Rectal smooth muscle tissue (tissue), 1 donor: ENCODE data around the gene P2RX2.

Source experiments
- H3K27ac ChIP-seq: one replicate; pipeline ENCODE4 v1.7.0; 2013; ENCODE audit warnings: low read depth, low read length, inconsistent platforms
- H3K27me3 ChIP-seq: one replicate; pipeline ENCODE4 v1.7.0; 2013; ENCODE audit warnings: low read length; ENCODE audit not compliant: control insufficient read depth, insufficient read depth
- H3K36me3 ChIP-seq: one replicate; pipeline ENCODE4 v1.7.0; 2013; ENCODE audit warnings: low read length; ENCODE audit not compliant: control insufficient read depth, insufficient read depth
- H3K4me1 ChIP-seq: one replicate; pipeline ENCODE4 v1.7.0; 2013; ENCODE audit warnings: low read length; ENCODE audit not compliant: control insufficient read depth, insufficient read depth
- H3K4me3 ChIP-seq: one replicate; pipeline ENCODE4 v1.7.0; 2013; ENCODE audit warnings: low read length
- H3K9ac ChIP-seq: one replicate; pipeline ENCODE4 v1.7.0; 2013; ENCODE audit warnings: low read length

The P2RX2 gene

DNA sequence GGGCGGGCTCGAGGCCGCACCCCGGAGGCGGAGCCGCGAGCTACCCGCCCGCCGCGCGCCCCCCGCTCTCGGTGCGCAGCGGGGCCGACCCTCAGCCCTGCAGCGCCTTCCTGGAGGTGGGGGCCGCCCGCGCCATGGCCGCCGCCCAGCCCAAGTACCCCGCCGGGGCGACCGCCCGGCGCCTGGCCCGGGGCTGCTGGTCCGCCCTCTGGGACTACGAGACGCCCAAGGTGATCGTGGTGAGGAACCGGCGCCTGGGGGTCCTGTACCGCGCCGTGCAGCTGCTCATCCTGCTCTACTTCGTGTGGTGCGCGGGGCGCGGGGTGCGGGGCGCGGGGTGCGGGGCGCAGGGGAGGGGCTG, at the start of gene P2RX2:
TSS of gene P2RX2 (plus strand) at position 94 of the 361 bp plus-strand sequence. CDS start at position 135, 41 bp downstream.
- peaks cover 11% of the 10 kb centered on the region for H3K27me3 ChIP-seq
- H3K9ac ChIP-seq: no peak within 1 kb of the TSS
- no peaks in the 10 kb centered on the region for H3K36me3 ChIP-seq
- no peak within 1 kb of the TSS for H3K4me3 ChIP-seq
- H3K4me1 ChIP-seq: peaks cover 2% of the 10 kb centered on the region
- H3K27ac ChIP-seq: no peak within 1 kb of the TSS

DNA sequence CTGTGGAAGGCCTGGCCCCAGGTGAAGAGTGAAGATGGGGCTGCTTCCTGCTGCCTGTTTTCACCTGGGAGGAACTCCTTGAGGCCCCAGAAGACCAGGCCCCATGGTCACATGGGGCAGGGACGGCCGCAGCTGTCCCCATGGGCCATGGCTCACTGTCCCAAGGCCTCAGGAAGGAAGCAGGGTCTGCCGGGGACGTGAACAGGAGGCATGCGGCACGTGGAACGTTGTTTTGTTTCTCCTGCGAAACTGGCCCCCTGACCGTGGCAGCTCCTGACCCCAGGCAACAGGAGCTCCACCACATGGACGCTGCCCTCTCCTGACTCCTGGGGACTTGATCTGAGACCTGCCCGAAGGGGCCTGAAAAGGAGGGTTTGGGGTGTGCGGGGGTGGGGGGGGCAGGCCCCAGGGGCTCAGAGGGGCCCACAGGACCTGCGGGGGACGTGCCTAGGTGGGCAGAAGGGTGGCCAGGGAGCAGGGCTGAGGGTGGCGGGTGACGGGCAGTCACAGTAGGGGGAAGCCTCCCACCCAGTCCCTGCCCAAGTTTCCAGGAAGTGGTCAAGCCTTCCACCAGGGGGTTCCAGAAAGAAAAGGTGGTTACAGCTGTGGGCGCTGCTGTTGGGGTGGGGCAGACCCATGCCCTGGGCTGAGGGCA, 49.6 kb upstream of the P2RX2 start:
- H3K4me1 ChIP-seq: no peaks in the 10 kb centered on the region
- H3K27me3 ChIP-seq: no peaks in the 10 kb centered on the region
- H3K4me3 ChIP-seq: no peak overlapping the region
- peaks cover 6% of the 10 kb centered on the region for H3K36me3 ChIP-seq
- no peak overlapping the region for H3K27ac ChIP-seq
- H3K9ac ChIP-seq: no peak overlapping the region

DNA sequence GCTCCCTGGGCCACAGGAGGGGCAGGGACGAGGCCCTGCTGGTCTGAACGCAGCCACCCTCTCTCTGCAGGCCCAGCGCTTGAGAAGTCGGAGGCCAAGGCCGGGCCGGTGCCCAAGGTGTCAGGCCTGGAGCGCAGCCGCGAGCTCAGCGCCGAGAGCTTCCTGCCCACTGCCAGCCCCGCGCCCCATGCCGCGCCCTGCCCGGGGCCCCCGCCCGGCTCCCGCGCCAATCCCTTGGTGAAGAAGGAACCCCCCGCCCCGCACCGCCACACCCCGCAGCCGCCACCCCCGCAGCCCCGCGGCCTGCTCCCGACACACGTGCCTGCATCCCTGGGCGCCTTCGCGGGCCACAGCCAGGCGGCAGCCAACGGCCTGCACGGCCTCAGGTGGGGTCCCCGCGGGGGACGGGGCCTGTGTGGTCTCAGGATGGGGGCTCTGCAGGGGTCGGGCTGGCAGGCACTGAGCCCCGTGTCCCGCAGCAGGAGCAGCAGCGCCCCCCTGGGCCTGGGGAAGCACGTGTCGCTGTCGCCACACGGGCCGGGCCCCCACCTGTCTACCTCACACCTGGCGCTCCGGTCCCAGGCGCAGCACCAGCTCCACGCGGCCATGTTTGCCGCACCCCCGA, 48.6 kb upstream of the P2RX2 start:
- no peak overlapping the region for H3K9ac ChIP-seq
- H3K36me3 ChIP-seq: peaks cover 8% of the 10 kb centered on the region
- no peaks in the 10 kb centered on the region for H3K4me1 ChIP-seq
- no peak overlapping the region for H3K27ac ChIP-seq
- H3K4me3 ChIP-seq: no peak overlapping the region
- H3K27me3 ChIP-seq: no peaks in the 10 kb centered on the region

DNA sequence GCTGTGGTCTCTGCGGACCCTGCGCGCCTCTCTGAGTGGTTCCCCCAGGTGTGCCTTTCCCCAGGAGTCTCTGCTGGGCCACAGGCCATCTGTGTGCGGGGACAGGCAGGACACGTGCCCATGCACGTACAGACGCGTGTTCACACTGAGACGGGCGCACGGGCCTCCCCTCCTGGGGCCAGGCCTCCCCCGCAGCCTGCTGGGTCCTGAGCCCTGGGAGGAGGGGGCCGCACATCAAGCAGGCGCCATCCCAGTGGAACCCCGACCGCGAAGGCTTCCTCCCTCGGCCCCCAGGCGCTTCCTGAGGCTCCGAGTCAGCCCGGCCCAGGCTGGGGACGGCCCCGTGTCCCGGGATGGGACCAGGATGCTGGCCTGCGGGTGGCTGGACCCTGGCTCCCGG, 47.9 kb upstream of the P2RX2 start:
- H3K4me1 ChIP-seq: no peaks in the 10 kb centered on the region
- no peak overlapping the region for H3K9ac ChIP-seq
- no peak overlapping the region for H3K27ac ChIP-seq
- no peak overlapping the region for H3K4me3 ChIP-seq
- H3K27me3 ChIP-seq: no peaks in the 10 kb centered on the region
- H3K36me3 ChIP-seq: peaks cover 5% of the 10 kb centered on the region

DNA sequence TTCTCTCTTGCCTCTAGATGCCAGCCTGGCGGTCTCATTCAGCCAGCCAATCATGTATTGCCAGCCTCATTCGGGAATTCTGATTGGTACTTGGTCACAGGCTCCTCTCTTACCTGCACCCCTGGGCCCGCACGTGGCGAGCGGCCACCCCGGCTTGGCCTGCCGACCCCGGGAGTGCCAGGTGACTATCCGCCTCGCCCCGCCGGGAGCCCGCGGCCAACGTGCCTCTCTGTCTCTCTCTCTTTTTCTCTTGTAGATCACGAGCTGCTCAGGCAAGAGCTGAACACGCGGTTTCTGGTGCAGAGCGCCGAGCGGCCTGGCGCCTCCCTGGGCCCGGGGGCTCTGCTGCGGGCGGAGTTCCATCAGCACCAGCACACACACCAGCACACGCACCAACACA, 47.5 kb upstream of the P2RX2 start:
- no peaks in the 10 kb centered on the region for H3K4me1 ChIP-seq
- no peaks in the 10 kb centered on the region for H3K27me3 ChIP-seq
- H3K4me3 ChIP-seq: no peak overlapping the region
- H3K9ac ChIP-seq: no peak overlapping the region
- no peak overlapping the region for H3K27ac ChIP-seq
- H3K36me3 ChIP-seq: peaks cover 2% of the 10 kb centered on the region

DNA sequence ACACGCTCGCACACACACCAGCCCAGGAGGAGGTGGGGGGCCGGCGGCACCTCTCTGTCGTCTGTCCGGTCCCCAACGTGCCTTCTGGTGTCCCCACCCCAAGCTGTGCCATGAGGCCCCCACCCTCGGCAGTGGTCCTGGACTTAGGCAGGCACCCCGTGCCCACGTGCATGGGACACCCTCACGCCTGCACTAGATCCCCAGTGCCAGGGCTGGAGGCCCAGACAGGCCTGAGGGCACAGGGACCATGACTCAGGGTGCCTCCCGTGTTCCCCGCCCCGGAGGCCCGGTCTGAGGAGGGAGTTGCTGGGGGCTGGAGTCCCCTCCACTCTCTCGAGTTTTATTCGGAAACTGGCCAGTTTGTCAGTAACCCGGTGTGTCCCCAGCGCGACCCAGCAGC, 47.0 kb upstream of the P2RX2 start:
- no peak overlapping the region for H3K4me3 ChIP-seq
- H3K36me3 ChIP-seq: peaks cover 2% of the 10 kb centered on the region
- no peaks in the 10 kb centered on the region for H3K27me3 ChIP-seq
- H3K9ac ChIP-seq: no peak overlapping the region
- no peak overlapping the region for H3K27ac ChIP-seq
- H3K4me1 ChIP-seq: no peaks in the 10 kb centered on the region

DNA sequence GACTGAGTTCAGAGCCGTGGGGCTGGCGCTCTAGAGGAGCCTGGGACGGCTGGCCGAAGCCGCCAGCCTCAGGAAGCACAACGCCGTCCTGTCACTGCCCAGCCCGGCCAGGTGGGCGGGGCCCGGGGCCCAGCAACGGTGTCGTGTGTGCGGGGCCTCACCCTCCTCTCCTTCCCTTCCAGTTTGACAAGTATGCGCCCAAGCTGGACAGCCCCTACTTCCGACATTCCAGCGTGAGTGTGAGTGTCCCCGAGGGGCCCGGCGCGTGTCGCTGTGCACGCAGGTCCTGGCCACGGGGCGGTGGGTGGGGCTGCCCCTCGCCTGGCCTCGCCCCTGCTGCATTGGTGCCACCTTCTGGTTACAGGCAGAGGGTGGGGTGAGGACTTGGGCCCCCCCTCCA, 46.5 kb upstream of the P2RX2 start:
- Histone ChIP-seq H3K27ac (no peak overlapping the region), H3K4me1 (no peaks in the 10 kb centered on the region), H3K27me3 (no peaks in the 10 kb centered on the region), H3K36me3 (peaks cover 3% of the 10 kb centered on the region), H3K9ac (no peak overlapping the region), H3K4me3 (no peak overlapping the region)

DNA sequence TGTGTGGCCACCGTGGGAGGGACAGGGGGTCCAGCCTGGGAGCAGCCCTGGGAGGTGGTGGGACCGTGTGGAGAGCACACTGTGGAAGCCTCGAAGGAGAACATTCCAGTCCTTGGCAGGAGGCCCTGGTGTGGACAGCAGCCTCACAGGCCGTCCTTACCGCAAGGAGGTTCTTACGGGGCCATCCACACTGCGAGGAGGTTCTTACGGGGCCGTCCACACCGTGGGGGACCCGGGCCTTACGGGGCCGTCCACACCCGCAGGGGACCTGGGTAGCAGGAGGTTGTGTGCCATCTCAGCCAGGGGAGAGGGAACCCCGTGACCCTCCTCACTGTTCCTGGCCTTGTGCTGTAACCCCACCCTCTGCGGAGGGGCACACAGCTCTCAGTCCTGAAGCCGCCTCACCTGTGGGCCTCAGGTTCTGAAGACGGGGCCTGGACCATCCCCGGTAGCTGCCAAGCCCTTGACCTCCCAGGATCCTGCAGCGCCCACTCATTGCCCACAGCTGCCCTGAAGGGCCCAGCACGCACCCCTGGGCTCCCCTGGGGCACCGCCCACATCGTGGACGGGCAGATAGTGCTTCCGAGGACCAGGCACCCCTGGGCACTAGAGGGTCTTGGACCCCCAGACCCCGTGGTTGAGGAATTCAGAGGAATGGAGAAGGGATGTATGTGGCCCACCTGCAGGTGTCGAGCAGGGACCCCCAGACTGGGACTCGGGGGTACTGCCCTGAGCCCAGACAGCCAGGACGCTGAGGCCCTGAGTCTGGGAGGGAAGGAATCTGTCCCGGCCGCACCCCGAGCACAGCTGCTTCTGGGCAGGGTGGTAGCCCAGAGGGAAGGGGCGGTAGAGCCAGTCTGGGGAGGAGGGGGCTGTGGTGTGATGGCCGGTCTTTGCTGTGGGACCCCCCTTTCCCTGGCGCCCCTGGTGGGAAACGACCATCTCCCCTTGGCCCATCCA, 45.5 kb upstream of the P2RX2 start:
- H3K9ac ChIP-seq: no peak overlapping the region
- H3K36me3 ChIP-seq: peaks cover 4% of the 10 kb centered on the region
- H3K27ac ChIP-seq: no peak overlapping the region
- no peak overlapping the region for H3K4me3 ChIP-seq
- H3K27me3 ChIP-seq: no peaks in the 10 kb centered on the region
- H3K4me1 ChIP-seq: no peaks in the 10 kb centered on the region

DNA sequence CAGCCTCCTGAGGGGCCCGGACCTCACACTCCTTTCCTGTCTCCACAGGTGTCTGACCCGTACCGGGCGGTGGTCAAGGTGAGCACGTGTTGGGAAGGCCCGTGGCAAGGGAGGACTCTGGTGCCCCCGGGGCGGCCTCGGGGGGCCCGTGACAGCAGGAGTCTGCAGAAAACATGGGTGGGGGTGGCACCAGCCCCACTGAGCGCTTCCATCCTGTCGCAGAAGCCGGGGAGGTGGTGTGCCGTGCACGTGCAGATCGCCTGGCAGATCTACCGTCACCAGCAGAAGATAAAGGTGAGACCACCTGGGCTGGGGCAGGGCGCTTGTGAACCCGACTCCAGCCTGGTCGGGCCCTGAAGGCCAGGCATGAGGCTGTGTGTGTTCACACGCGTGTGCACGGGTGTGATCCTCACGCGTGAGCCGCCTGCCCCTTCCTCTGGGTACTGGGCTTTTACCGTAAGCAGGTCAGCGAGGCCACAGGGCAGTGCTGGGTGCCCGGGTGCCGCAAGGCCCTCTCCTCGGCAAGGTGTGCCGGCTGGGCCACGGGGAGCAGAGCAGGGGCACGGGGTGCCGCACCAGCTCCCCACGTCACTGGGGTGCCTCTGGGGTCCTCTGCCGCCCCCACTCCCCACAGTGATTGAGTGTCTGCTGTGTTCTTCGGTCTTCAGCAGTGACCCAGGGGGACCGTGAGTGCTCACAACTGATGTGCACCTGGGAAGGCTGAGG, 44.1 kb upstream of the P2RX2 start:
- Histone ChIP-seq H3K9ac (no peak overlapping the region), H3K27ac (no peak overlapping the region), H3K36me3 (peaks cover 9% of the 10 kb centered on the region), H3K4me1 (no peaks in the 10 kb centered on the region), H3K27me3 (no peaks in the 10 kb centered on the region), H3K4me3 (no peak overlapping the region)

DNA sequence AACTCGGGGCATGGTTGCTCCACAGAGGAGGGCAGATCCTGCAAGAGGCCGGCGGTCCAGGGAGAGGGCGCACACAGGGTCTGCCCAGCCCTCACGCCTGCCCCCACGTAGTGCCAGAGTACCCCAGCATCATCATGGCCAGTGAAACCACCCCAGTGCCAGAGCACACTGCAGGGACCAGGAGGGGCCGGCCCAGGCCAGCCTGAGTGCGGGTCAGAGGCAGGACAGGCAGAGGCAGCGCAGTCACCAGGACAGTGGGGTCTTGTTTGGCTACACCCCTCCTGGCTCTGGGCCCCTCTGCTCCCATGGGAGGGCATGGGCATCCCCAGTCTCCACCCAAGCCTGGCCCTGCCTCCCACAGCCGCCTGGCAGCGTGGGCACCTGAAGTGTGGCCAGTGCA, 42.9 kb upstream of the P2RX2 start:
- Histone ChIP-seq H3K4me1 (no peaks in the 10 kb centered on the region), H3K27ac (no peak overlapping the region), H3K4me3 (no peak overlapping the region), H3K9ac (no peak overlapping the region), H3K27me3 (no peaks in the 10 kb centered on the region), H3K36me3 (peaks cover 9% of the 10 kb centered on the region)

DNA sequence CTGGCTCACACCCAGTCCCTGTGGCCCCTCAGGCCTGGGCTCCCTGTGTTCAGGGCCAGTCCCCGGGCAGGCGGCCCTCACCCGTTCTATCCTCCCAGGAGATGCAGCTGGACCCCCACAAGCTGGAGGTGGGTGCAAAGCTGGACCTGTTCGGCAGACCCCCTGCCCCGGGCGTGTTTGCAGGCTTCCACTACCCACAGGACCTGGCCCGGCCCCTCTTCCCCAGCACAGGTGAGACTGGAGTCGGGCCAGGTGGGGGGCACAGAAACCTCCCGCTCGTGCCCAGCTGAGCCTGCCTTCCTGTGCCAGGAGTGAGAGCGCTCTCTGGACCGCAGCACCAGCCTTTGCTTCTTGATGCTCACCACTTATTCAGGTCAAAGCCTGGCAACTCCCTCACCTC, 41.9 kb upstream of the P2RX2 start:
- H3K27ac ChIP-seq: no peak overlapping the region
- H3K4me1 ChIP-seq: no peaks in the 10 kb centered on the region
- H3K27me3 ChIP-seq: no peaks in the 10 kb centered on the region
- H3K36me3 ChIP-seq: peaks cover 9% of the 10 kb centered on the region
- H3K4me3 ChIP-seq: no peak overlapping the region
- H3K9ac ChIP-seq: no peak overlapping the region
